Upper lobe of left lung (tissue), 6 donors: ENCODE measurements around the gene CCBE1. TPM values are rescaled to one million over a fixed set of nuclear protein-coding genes. Genes with fewer than 3 reads are reported as not detected.

Source experiments
- ATAC-seq, 2 donors: fragments of 200-7000 bp; cut with Tn5 transposase; one replicate each; pipeline ENCODE4 v1.9.1; 2022; ENCODE audit warnings: mild to moderate bottlenecking in 2 of 2, moderate library complexity in 2 of 2; ENCODE audit not compliant: low FRiP score in 2 of 2
- DNase-seq, 2 donors: peaks; one replicate each; pipeline ENCODE4 v3.0.0-alpha.2; 2019 to 2020
- H3K27ac ChIP-seq, 4 donors: fragments of 200-600 bp; sonication (generic); one replicate each; pipeline ENCODE4 v1.5.1; 2016 to 2019
- H3K27me3 ChIP-seq, 4 donors: fragments of 200-600 bp; sonication (generic); one replicate each; pipeline ENCODE4 v1.5.1; 2017 to 2019
- H3K36me3 ChIP-seq, 4 donors: fragments of 200-600 bp; sonication (generic); one replicate each; pipeline ENCODE4 v1.5.1; 2016 to 2019
- H3K4me1 ChIP-seq, 4 donors: fragments of 200-600 bp; sonication (generic); one replicate each; pipeline ENCODE4 v1.5.1; 2018 to 2019
- H3K4me3 ChIP-seq, 4 donors: fragments of 200-600 bp; sonication (generic); one replicate each; pipeline ENCODE4 v1.5.1; 2017 to 2019; ENCODE audit warnings: mild to moderate bottlenecking in 2 of 4, moderate library complexity in 1 of 4
- H3K9me3 ChIP-seq, 4 donors: fragments of 200-600 bp; sonication (generic); one replicate each; pipeline ENCODE4 v1.5.1; 2018 to 2019
- CTCF ChIP-seq, 6 experiments: fragments of 450-650 bp in 4 of 6; fragments of 200-600 bp in 2 of 6; sonication (generic) in 2 of 6; IDR thresholded peaks; one replicate each; pipeline ENCODE4 v1.5.1; 2016 to 2019; ENCODE audit warnings: antibody characterized with exemption in 6 of 6
- EP300 ChIP-seq, 4 donors: sonication (generic); formaldehyde crosslinking; IDR thresholded peaks; one replicate each; pipeline ENCODE4 v1.5.1; 2017; ENCODE audit warnings: antibody characterized with exemption in 4 of 4, control low read depth in 2 of 4
- POLR2A ChIP-seq, 4 donors: fragments of 450-650 bp; IDR thresholded peaks; one replicate each; pipeline ENCODE4 v1.5.1; 2016 to 2017; ENCODE audit warnings: antibody characterized with exemption in 4 of 4, mild to moderate bottlenecking in 2 of 4
- POLR2AphosphoS5 ChIP-seq, 2 donors: sonication (generic); formaldehyde crosslinking; IDR thresholded peaks; one replicate each; pipeline ENCODE4 v1.5.1; 2017; ENCODE audit warnings: antibody characterized with exemption in 2 of 2
- WGBS, 2 donors: methylation state at CpG; one replicate each; pipeline ENCODE4 v1.1.5; 2017 to 2018; 5-methylcytosine and 5-hydroxymethylcytosine counted together
- total RNA-seq, 6 donors: library from RNA; depleted of rRNA in 4 of 6; stranded (reverse); fragments of >200 nt in 4 of 6; gene quantifications; one replicate each; pipeline versions ENCODE4 v1.1.0 to v1.2.1, GENCODE V29; 2016 to 2021
- donor health status: DM: no; HTN: no; CAD: no; lungs with moderate emphysema.
- donor health status: DM: no; HTN: yes; CAD: no; lungs with severe emphysema.

The CCBE1 gene
- total RNA-seq, 6 donors from 2014 or later, result 8.7 to 23.6 (median 12.3) TPM

DNA sequence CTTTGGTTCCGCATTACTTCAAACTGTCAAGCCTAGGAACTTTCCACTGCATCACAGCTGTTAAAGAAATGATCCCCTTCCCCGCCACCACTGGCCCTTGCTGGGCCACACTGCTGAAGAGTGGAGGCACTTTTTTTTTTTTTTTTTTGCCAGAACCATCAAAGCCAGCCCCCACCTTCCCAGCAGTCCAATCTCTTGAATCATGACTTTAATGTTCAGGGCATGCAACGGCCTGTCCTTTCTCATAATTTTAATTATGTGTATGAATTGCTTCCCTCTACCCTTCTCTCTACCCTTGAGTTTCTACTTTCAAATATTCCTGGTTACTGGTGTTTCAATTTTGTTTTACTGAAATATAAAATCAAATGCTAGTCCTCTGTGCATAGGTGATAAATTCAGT, 236.1 kb downstream of the CCBE1 start:
- ATAC-seq (no peak), DNase-seq (no peak)
- WGBS, 2 donors, result 85 to 91% methylated on average over 3 of the region's 3 CpGs
- H3K4me3 ChIP-seq, result no peak overlapping the region
- H3K27ac ChIP-seq, result no peak overlapping the region
- H3K9me3 ChIP-seq, result no peaks in the 10 kb centered on the region
- no peaks in the 10 kb centered on the region for H3K4me1 ChIP-seq
- TF ChIP-seq EP300 (IDR thresholded peaks at IDR 0.05), result no peak
- TF ChIP-seq POLR2A (IDR thresholded peaks at IDR 0.05), result no peak
- TF ChIP-seq POLR2AphosphoS5 (IDR thresholded peaks at IDR 0.05), result no peak
- TF ChIP-seq CTCF (IDR thresholded peaks at IDR 0.05), result no peak
- no peaks in the 10 kb centered on the region for H3K36me3 ChIP-seq
- no peaks in the 10 kb centered on the region for H3K27me3 ChIP-seq

GRCh38 chr18:59460072-59460420, 237.2 kb downstream of the CCBE1 start:
- no peak overlapping the region for H3K4me3 ChIP-seq
- DNase-seq (no peak), ATAC-seq (peak in 1 of 2 donors; percentile 34)
- WGBS, 2 donors, result 59 to 69% methylated on average over 1 of the region's 1 CpG
- no peaks in the 10 kb centered on the region for H3K4me1 ChIP-seq
- H3K36me3 ChIP-seq, result no peaks in the 10 kb centered on the region
- H3K27ac ChIP-seq, result peak overlapping the region in 1 of 4 donors; percentile 27
- TF ChIP-seq CTCF (IDR thresholded peaks at IDR 0.05), result no peak
- TF ChIP-seq EP300 (IDR thresholded peaks at IDR 0.05), result no peak
- TF ChIP-seq POLR2A (IDR thresholded peaks at IDR 0.05), result no peak
- no peak for TF ChIP-seq POLR2AphosphoS5 (IDR thresholded peaks at IDR 0.05)
- H3K9me3 ChIP-seq, result no peaks in the 10 kb centered on the region
- H3K27me3 ChIP-seq, result no peaks in the 10 kb centered on the region

DNA sequence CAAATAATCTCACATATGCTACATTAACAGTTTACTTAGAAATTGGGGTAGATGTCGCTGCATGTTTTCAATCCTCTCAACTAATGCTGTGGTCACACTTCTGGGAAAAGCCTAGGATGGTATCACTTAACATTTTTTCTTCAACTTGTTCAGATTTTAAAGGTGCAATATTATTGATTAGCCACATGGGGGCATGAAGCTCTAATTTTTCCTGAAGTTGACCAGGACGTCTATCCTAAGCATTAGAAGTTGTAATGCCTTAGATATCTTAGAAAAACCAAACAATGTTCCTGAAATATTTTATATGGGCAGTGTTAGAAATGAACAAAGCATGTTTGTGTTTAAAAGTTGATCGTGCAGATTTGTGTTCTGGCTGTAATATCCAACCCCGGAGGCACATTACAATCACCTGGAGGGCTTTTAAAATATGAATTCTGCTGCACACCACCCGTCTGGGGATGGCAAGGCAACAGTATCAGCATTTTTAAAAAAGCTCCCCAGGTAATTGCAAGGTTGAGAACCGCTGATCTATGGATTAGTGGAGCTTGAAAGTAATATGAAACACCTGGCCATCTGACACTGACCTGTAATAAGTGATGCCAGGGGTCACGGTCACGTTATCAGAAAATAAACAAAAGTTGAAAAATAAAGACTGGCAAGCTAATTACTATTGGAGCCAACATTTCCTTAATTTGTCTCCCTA, 237.7 kb downstream of the CCBE1 start:
- no peaks in the 10 kb centered on the region for H3K9me3 ChIP-seq
- no peaks in the 10 kb centered on the region for H3K36me3 ChIP-seq
- 19 to 20% methylated on average over 8 of the region's 8 CpGs for WGBS, 2 donors
- H3K27me3 ChIP-seq, result no peaks in the 10 kb centered on the region
- no peak overlapping the region for H3K4me3 ChIP-seq
- DNase-seq, result no peak
- peak overlapping the region in 1 of 4 donors; percentile 27 for H3K27ac ChIP-seq
- TF ChIP-seq CTCF (IDR thresholded peaks at IDR 0.05), result peak in 5 of 6 experiments; percentile 10 to 64 (median 47)
- TF ChIP-seq EP300 (IDR thresholded peaks at IDR 0.05), result no peak
- peak in 1 of 2 donors; percentile 55 for ATAC-seq
- no peaks in the 10 kb centered on the region for H3K4me1 ChIP-seq

- 47 to 49% methylated on average over 8 of the region's 8 CpGs for WGBS, 2 donors
Observed at GRCh38 chr18:59458575-59458974, 238.6 kb downstream of the CCBE1 start.

More at GRCh38 chr18:59458575-59458974, 238.6 kb downstream of the CCBE1 start:
- TF ChIP-seq POLR2AphosphoS5 (IDR thresholded peaks at IDR 0.05) (no peak), POLR2A (IDR thresholded peaks at IDR 0.05) (no peak), EP300 (IDR thresholded peaks at IDR 0.05) (no peak), CTCF (IDR thresholded peaks at IDR 0.05) (no peak)
- Histone ChIP-seq H3K27ac (no peak overlapping the region), H3K27me3 (no peaks in the 10 kb centered on the region), H3K9me3 (no peaks in the 10 kb centered on the region), H3K4me1 (no peaks in the 10 kb centered on the region), H3K36me3 (no peaks in the 10 kb centered on the region), H3K4me3 (no peak overlapping the region)
- DNase-seq (no peak), ATAC-seq (no peak)
